SK-N-DZ (cell line): ENCODE measurements around the gene FAM72B.
"Not testable (repeated sequence)": the region's sequence is repeated elsewhere in the genome, so short reads cannot be mapped to it uniquely, and the experiment has no call there.

Source experiments
- DNase-seq: peaks from one replicate; pipeline ENCODE4 v3.0.0-alpha.2; 2015; ENCODE audit warnings: low spot score

Gene FAM72B

DNA sequence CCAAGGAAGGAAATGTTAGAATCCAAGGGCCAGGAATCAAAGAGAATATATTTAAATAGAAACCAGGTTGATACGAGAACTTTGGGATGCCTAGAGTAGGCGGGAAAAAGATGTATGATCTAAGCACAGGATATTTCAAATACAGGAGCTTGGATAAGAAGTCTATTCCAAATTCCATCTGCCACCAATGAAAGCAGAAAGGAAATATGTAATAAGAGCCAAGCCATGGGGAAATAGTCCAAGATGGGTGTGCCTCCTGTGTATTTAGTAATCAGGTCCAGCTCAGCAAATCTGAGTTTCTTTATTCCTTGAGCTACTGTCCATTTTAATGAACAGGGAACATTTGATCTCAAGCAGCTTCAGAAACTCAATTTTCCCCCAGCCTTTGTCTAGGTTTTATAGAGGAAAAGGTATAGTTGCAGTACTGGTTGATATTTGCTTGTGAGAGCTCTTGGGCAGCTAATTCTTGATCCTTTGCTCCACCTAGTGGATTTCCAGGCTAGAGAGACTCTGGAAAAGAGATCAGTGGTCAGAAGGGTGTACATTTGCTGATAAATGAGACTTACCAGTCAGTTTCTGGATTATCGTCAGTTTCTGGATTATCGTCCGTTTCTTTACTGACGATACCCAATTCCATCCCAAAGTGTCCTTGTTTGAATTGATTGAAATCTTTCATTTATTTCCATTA is 28.3 kb downstream of the FAM72B start:
- DNase-seq: not testable (repeated sequence)

DNA sequence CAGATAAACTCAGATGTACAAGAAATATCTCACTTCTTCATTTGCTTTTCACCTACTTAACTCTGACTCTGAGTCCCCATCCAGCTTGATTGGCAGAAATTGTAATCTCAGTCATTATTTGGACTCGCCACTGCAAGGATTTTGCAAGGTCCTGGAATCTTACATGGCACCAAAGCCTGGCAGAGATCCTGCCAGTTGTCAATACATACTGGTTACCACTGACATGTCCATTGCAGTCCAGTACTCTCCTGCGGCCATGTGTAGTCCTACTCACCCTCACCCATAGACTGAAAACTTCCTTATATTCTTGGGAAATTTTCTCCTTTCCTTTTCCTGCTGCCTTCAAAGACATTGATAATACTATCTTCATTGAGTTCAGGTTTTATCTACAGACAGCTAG is 29.3 kb downstream of the FAM72B start:
- not testable (repeated sequence) for DNase-seq

DNA sequence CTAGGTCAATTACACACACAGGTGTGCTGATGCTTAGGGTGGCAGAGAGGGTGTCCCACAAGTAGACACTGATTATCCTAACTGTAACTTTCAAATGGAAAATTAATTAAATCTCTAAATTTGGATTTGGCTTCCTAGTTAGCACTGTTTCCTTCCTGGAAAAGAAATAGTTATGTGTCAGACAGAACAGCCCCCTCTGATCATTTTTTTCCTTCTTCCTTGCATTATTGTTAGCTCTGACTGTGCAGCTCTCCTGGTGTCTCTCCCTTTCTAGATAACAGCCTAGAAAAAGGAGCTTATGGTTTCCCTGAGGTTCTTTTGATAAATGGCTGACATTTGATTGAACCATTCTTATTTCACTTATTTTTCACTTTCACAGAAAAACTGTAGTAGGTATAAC is 31.4 kb downstream of the FAM72B start:
- not testable (repeated sequence) for DNase-seq

DNA sequence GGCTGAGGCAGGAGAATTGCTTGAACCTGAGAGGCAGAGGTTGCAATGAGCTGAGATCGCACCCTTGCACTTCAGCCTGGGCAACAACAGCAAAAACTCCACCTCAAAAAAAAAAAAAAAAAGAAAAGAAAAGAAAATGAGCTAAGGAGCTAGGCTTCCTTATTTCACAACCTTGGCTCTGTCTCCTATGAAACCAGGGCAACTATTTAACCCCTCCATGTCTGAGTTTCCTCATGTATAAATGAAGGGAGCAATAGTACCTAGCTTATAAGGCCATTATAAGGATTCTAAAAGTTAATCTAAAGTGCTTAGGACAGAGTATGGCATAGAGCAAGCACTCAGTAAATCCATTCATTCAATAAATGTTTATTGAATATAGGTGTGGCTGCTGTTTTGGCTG is 32.8 kb downstream of the FAM72B start:
- DNase-seq: not testable (repeated sequence)

DNA sequence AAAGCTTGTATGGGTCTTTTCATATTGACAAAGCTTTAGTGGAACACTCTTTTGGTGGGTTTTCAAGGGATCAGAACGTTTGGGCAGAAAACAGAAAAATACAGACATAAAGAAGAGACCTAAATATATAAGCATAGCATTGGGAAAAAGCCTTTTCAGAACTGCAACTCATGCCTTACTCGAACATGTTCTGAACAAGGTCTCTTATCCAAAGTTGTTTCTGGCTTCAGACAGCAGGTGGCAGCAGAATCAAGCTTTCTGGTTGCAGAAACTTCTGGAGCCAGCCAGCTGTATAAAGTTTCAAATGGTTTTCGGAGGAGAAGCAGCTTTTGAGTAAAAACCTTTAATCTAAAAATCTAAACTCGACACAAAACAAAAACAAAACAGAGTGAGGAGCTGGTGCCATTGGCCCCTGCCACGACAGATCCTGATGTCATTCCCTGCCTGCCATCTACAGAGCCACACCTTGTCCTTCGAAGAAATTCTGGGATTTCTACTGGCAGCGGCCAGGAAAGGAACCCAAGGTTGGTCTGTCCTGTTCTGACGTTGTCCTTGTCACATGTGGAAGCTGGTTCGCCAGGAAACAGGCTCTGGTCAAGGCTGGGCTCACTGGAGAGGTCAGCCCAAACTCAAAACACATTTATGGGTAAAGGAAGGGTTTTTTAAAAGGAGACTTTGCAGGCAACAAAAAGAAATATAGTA is 35.5 kb downstream of the FAM72B start:
- not testable (repeated sequence) for DNase-seq

DNA sequence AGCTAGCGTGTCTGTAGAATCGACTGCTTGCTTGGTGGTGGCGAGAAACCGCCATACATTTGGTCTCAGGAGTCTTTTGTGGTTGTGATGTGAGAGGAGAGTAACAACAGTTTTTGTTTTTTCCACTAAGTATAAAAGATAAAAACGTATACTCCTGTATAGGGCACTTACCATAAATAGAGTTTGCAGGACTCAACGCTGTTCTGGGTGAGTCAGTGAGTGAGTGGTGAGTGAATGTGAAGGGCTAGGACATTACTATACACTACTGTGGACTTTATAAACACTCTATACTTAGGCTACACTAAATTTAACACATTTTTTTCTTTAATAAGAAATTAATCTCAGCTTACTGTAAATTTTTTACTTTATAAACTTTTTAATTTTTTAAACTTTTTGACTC is 43.7 kb downstream of the FAM72B start:
- DNase-seq: not testable (repeated sequence)

DNA sequence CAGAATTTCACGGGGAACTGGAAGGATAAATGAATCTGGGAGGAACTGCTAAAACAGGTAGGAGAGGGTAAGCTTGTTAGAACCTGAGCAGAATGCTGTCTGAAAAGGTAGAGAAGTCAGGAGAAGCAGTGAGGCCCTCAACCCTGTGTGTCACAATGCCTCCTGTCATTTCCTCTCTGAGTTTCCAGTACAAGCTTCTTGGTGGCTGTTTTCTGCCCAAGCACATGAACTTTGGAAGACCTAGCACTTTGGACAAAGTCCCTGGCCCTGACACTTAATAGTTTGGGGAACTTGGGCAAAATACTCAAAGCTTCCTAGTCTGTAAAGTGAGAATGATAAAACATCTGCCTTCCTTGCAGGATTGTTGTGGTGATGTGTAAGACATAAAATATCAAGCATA is 52.6 kb downstream of the FAM72B start:
- not testable (repeated sequence) for DNase-seq

DNA sequence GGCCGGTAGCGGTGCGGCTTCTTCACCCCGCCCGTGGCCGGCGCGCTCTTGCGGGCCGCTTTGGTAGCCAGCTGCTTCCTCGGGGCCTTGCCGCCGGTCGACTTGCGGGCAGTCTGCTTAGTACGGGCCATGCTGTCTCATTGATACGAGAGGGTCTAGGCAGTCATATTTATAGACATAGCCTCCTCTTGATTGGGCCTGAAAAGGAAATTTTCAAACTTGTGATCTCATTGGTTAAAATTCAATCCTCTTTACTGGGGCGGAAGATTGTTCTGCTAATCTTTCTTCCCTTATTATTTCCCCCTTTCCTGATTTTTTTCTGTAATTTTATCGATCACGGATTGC is 65.7 kb downstream of the FAM72B start:
- DNase-seq: not testable (repeated sequence)
